HG02870 (cell line): ENCODE measurements around the gene RTN4RL1.

Experiments
- ATAC-seq: cut with Tn5 transposase; IDR thresholded peaks from one replicate; pipeline ENCODE4 v1.9.1; 2021; ENCODE audit warnings: mild to moderate bottlenecking, moderate library complexity; ENCODE audit not compliant: unreplicated experiment

RTN4RL1 gene

GRCh38 chr17:1931844-1932579 lies 93.1 kb downstream of the RTN4RL1 start:
- ATAC-seq = no peak

GRCh38 chr17:1930337-1930645 lies 94.8 kb downstream of the RTN4RL1 start:
- no peak for ATAC-seq

GRCh38 chr17:1928976-1929375 lies 96.2 kb downstream of the RTN4RL1 start:
- no peak for ATAC-seq

- ATAC-seq = no peak
Observed at GRCh38 chr17:1920948-1921351, 104.2 kb downstream of the RTN4RL1 start.

GRCh38 chr17:1919201-1919600 lies 105.9 kb downstream of the RTN4RL1 start:
- ATAC-seq = no peak

GRCh38 chr17:1918346-1919162 lies 106.6 kb downstream of the RTN4RL1 start:
- ATAC-seq = no peak

GRCh38 chr17:1916963-1917715 lies 108.0 kb downstream of the RTN4RL1 start:
- ATAC-seq = no peak

GRCh38 chr17:1916316-1916715 lies 108.8 kb downstream of the RTN4RL1 start:
- ATAC-seq = no peak

- ATAC-seq = no peak
Observed at GRCh38 chr17:1915889-1916288, 109.2 kb downstream of the RTN4RL1 start.

- ATAC-seq = no peak
Observed at GRCh38 chr17:1914661-1915083, 110.5 kb downstream of the RTN4RL1 start.

GRCh38 chr17:1913702-1914101 lies 111.4 kb downstream of the RTN4RL1 start:
- ATAC-seq = no peak

GRCh38 chr17:1912146-1912545 lies 113.0 kb downstream of the RTN4RL1 start:
- no peak for ATAC-seq

- no peak for ATAC-seq
Observed at GRCh38 chr17:1909985-1910384, 115.1 kb downstream of the RTN4RL1 start.

- ATAC-seq = no peak
Observed at GRCh38 chr17:1908699-1909309, 116.3 kb downstream of the RTN4RL1 start.

- ATAC-seq = no peak
Observed at GRCh38 chr17:1907909-1908698, 117.0 kb downstream of the RTN4RL1 start.

GRCh38 chr17:1907216-1907631 lies 117.9 kb downstream of the RTN4RL1 start:
- no peak for ATAC-seq

GRCh38 chr17:1906662-1907101 lies 118.5 kb downstream of the RTN4RL1 start:
- ATAC-seq = no peak

- ATAC-seq = no peak
Observed at GRCh38 chr17:1905190-1905913, 119.8 kb downstream of the RTN4RL1 start.

- ATAC-seq = no peak
Observed at GRCh38 chr17:1904273-1905182, 120.6 kb downstream of the RTN4RL1 start.
